GM18858 (cell line): ENCODE data around the gene SLC19A1.
"Not testable (repeated sequence)": the region's sequence is repeated elsewhere in the genome, so short reads cannot be mapped to it uniquely, and the experiment has no call there.

Source experiments
- ATAC-seq: cut with Tn5 transposase; IDR thresholded peaks from one replicate; pipeline ENCODE4 v1.9.1; 2021; ENCODE audit not compliant: unreplicated experiment

The SLC19A1 gene

GRCh38 chr21:45533361-45533845 is 8.8 kb downstream of the SLC19A1 start:
- no peak for ATAC-seq

DNA sequence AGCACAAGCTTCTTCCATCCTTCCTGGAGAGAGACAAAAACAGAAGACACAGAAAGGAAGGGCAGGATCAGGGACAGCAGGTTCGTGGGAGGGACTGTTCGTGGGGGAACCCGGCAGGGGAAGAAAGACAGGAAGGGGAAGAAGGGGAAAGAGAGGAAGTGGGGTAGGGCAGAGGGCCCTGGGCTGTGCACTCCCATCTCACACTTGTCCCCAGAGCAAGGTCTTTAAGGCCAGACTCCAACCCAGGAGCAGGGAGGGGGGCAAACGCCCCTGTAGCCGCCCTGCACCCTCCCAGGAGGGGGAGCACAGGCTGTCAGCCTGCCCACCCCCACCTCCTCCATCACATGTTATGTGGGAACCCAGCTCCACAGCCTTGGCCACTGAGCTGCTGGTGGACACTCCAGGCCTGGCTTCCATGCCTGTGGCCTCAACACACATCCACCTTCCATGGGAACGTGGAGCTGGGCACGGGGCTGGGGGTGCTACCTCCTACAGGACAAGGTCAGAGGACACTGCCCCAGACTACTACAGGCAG is 9.3 kb downstream of the SLC19A1 start:
- no peak for ATAC-seq

DNA sequence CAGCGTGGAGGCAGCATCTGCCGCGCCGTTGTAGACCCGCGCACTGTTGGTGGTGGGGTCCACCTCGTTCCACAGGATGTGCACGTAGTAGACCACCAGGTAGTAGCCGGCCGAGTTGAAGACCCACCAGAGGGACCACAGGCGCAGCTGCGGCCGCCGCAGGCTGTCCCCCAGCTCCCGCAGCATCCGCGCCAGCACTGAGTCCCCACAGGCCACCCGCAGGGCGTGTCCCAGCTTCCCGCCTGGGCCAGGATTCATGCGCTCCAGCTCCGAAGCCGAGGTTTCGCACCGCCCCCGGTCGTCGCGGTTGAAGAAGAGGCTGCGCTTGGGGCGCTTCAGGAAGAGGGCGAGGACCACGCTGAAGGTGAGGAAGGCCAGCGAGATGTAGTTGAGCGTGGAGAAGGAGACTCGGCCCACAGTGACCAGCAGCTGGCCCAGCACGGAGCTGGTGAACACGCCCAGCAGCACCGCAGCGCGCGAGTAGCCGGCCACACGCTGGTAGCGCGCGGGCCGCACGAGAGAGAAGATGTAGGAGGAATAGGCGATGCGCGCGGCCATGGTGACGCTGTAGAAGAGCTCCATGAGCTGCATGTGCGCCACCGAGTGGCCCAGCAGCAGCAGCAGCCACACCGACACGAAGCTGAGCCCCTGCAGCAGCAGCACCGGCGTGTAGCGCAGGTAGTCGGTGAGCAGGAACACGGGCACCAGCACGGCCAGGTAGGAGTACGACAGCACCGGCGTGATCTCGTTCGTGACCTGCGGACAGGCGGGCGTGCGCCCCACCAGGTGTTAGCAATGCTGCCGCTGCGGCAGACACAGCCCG is 10.6 kb downstream of the SLC19A1 start:
- ATAC-seq: no peak

GRCh38 chr21:45531114-45531392 is 11.2 kb downstream of the SLC19A1 start:
- not testable (repeated sequence) for ATAC-seq

DNA sequence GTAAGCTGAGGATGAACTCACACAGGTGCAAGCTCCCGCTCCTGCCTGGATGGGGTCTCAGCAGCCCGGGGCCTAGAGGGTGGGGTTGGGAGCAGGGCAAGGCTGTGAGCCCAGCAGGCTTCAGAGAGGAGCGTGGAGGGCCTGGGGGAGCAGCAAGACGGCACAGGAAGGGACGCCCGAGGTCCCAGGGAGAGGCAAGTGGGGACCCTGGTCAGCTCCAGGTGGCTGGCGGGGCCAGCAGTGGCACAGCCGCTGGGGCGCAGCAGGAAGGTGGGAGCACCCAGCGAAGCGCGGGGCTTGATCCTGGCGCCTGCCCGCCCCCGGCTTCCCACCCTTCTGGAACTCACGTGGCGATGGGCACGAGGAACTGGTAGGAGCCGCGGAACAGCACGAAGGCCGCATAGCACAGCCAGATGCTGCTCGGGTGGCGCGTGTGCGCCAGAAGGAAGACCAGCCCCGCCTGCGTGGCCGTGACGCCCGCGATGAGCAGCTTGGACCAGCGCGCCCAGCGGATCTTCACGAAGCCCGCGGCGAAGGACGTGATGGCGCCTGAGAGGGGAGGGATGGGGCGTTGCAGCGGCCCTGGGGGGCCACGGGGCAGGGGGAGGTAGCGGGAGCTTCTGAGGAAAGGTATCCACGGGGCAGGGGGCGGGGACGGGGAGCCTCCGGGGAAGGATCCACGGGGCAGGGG is 11.7 kb downstream of the SLC19A1 start:
- no peak for ATAC-seq

DNA sequence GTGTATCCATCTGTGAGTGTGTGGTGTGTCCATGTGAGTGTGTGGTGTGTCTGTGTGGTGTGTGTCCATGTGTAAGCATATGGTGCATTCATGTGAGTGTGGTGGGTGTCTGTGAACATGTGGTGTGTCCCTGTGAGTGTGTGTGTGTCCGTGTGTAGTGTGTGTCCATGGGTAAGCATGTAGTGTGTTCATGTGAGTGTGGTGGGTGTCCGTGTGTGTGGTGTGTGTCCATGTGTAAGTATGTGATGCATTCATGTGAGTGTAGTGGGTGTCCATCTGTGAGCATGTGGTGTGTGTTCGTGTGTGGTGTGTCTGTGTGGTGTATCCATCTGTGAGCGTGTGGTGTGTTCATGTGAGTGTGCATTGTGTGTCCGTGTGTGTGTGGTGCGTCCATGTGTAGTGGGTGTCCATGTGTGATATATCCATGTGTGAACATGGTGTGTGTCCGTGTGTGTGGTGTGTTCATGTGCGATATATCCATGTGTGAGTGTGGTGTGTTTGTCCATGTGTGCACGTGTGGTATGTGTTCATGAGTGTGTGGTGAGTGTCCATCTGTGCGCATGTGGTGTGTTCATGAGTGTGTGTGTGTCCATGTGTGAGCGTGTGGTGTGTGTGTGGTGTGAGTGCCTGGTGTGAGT is 12.3 kb downstream of the SLC19A1 start:
- no peak for ATAC-seq

DNA sequence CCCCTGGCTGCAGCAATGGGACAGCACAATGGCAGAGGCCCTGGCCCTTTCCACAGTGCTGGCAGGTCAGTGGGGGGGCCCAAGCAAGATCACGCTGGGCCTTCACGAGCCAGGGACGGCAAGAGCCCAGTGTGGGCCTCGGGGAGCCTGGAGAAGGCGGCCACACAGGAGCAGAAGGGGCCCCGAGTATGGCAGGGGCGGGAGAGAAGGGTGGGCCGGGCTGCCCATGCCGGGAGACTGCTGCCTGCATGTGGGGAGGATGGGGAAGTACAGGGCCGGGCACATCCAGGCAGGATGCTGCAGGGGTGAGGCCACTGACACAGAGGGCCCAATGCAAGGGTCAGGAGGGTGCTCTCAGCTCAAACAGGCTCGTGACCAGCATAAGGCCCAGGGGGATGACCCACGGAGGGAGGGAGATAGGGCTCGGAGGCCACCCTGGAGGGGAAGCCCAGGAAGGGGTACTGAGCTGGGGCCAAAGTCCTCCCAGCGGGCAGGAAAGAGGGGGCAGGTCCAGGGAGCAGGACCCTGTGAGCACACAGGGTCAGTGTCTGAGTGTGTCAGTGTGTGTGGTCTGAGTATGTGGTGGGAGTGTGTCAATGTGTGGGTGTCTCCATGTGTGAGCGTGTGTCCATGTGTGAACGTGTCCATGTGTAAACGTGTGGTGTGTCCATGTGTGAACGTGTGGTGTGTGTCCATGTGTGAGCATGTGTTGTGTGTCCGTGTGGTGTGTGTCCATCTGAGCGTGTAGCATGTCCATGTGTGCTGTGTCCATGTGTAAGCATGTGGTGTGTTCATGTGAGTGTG is 13.1 kb downstream of the SLC19A1 start:
- no peak for ATAC-seq

DNA sequence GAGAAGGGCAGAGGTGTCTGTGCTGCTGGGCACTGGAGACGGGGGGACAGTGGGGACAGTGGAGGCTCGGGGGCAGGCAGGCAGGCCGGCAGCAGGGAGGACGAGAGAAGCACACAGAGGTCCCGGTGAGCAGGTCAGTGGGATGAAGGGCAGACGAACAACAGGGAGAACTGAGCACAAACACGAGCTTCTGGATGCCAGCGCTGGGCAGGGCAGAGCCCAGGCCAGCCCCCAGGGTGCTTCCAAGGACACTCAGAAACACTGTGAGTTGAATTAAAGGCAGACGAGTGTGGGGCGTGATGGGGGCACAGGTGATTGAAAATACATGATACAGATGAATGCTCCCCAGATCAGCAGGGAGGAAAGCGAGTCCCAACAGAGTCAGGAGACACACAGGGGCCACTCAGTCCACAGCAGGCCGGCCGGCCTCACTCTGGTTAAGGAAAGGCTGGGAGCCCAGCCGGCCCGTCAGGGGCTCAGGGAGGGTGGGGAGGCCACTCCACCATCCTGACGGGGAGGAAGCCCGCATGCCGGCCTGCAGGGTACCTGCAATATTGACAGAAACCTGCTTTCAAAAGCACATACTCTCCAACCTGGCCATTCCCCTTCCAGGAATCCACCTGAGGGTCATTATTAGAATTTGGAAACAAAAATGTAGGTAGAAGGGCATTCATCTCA is 14.1 kb downstream of the SLC19A1 start:
- ATAC-seq: no peak

DNA sequence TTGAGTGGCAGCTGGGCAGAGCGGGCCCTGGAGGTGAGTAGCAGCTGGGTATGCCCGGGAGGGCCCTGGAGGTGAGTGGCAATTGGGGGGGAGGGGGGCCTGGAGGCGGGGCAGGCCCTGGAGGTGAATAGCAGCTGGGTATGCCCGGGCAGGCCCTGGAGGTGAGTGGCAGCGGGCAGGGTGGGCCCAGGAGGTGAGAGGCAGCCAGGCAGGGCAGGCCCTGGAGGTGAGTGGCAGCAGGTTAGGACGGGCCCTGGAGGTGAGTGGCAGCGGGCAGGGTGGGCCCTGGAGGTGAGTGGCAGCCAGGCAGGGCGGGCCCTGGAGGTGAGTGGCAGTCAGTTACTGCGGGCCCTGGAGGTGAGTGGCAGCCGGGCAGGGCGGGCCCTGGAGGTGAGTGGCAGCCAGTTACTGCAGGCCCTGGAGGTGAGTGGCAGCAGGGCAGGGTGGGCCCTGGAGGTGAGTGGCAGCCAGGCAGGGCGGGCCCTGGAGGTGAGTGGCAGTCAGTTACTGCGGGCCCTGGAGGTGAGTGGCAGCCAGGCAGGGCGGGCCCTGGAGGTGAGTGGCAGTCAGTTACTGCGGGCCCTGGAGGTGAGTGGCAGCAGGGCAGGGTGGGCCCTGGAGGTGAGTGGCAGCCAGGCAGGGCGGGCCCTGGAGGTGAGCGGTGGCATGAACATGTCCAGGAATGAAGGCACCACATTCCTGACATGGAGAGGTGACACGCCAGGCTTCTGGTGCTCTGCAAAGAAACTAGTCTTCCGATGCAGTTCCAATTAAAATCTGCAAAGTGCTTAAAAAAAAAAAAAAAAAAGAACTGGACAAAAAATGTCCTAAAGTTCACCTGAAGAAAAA is 14.9 kb downstream of the SLC19A1 start:
- ATAC-seq: not testable (repeated sequence)

DNA sequence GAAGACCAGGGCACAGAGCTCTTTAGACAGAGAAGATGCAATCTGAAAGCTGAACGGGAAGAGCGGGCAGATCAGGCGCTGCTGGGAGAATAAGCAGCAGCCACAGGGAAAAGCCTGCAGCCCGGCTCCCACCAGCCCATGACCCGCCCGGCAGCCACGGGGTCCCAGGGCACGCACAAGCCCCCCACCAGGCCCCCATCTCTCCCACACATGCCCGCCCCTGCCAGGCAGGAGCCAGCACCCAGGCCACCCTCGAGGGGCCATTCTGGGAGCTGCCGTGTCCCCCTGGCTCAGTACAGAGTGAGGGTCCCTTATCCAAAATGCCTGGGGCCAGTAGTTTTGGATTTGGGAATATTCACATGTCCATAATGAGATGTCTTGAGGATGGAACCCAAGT is 16.3 kb downstream of the SLC19A1 start:
- no peak for ATAC-seq

DNA sequence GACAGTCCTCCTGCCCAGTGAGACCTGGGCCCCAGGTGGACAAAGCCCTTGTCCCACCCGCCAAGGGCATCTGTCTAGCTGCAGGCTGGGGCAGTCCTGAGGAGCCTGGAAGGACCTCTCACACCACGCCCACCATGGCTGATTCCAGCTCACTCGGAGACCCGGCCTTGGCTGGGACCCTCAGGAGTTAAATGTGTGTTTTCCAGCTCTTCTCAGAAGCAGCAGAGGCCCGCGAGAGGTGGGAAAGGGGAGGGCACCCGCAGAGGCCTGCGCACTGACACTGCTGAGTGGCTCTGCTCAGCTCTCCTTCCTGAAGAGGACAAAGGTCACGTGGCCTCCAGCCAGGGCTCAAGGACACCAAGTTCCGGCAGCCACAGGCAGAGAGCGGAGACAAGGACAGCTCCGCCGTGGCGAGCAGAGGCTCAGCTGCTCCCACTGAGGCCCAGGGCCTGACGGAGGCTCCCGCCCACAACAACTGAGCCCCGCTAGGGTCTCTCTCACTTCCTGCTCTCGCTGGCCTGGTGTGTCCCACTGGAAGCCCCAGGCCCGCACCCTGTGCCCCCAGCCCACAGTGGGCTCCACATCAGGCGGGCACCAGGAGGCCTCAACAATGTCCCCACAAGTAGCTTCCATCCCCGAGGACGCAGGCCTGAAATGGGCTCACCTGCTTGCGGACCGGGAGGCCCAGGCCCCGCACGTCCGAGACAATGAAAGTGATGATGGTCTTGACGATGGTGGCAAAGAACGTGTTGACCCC is 16.9 kb downstream of the SLC19A1 start:
- no peak for ATAC-seq

GRCh38 chr21:45524756-45525152 is 17.5 kb downstream of the SLC19A1 start:
- no peak for ATAC-seq

DNA sequence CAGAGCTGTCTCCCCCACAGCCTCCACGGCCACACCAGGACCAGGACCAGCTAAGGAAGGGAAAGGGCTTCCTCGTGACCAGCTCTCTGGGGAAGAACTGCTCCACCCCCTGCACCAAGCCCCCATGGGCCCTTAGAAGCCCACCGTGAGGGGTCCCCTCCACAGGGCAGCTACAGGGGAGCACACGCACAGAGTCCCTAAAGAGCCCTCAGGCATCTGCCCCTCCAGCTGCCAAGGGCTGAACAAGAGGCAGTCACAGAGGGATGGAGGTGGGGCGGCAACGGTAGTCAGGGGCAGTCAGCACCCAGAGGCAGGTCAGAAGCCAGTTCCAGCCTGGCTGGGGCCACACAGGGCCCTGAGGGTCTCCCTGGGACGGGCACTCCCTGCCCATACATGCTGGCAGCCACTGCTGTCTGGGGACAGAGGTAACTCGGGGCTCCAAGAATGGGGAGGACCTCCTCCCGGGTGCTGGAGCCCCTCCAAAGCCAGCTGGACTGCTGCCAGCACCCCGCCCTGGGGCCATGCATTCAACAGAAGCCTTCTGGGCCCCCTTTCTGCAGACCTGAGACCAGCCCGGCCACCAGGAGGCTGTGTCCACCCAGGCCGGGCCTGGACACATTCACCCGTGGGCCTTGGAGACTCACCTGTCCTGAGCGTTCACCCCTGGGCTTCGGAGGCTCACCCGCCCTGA is 18.7 kb downstream of the SLC19A1 start:
- ATAC-seq: no peak

- no peak for ATAC-seq
Observed at GRCh38 chr21:45522986-45523385, 19.3 kb downstream of the SLC19A1 start.

DNA sequence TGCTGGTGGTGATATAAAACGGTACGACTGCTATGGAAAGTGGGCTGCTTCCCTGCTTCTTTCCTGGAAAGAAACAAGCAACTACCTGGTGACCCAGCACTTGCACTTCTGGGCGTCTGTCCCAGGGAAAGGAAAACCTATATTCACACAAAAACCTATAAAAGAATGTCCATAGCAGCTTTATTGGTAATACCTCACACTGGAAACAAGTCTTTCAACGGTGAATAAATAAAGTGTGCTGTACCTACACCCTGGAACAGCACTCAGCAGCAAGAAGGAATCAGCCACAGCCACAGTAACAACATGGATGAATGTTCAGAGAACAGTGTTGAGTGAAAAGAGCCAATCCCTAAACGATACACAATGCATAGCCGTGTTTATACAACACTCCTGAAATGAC is 19.9 kb downstream of the SLC19A1 start:
- ATAC-seq: no peak

DNA sequence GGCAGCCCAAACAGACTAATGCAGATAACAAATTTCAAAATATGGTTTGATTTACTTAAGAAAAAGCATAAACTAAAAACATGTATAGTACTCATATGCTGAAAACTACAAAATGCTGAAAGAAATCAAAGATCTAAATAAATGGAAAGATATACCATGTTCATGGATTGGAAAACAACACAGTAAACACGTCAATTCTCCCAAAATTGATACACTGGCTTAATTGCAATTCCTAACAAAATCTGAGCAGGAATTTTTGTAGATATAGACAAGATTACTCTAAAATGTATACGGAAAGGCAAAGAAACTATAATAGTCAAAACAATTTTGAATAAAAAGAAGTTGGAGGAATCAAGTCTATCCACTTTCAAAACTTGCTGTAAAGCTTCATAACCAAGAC is 21.0 kb downstream of the SLC19A1 start:
- no peak for ATAC-seq

GRCh38 chr21:45519182-45519581 is 23.1 kb downstream of the SLC19A1 start:
- ATAC-seq: no peak

DNA sequence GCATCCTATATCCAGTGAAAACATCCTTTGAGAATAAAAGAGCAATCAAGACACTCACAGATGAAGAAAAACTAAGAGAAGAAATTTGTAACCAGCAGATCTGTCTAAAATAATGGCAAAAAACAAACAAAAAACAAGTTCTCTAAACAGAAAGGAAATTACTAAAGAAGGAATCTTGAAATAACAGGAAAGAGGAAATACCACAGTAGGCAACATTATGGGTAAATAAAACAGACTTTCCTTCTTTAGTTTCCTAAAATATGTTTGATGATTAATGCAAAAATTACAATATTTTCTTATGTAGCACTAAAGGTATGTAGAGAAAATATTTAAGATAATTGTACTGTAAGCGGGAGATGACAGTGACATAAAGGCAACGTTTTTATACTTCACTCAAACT is 23.5 kb downstream of the SLC19A1 start:
- no peak for ATAC-seq
